ENCODE measurements around the gene SLC24A3.

The SLC24A3 gene

GRCh38 chr20:19697415-19697814 lies 485.0 kb downstream of the SLC24A3 start:
- DNase-seq = no peak

- no peak for DNase-seq
These were observed 486.9 kb downstream of the SLC24A3 start for GRCh38 chr20:19699180-19699971.

DNA sequence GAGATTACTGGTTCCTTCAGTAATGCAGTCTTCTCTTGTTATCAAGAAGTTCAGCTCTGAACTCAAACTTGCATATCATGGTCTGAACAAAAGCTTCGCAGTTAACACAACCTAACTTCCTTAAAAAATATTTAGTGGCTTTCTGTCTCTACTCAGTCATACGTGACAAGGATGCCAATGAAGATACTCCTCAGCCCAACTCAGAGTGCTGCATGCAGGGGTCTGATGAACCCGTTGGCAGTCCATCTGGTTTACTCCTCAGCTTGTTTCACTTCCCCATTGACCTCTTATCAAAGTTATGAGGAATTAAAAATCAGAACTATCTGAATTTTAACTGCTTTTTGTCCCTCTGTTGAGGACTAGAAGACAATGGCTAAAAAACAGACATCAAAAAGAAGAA lies 489.0 kb downstream of the SLC24A3 start:
- no peak for DNase-seq

GRCh38 chr20:19706463-19706862 lies 494.0 kb downstream of the SLC24A3 start:
- DNase-seq = peak in 2 of 56 donors; percentile 1 to 13

GRCh38 chr20:19709635-19710335 lies 497.3 kb downstream of the SLC24A3 start:
- no peak for DNase-seq

DNA sequence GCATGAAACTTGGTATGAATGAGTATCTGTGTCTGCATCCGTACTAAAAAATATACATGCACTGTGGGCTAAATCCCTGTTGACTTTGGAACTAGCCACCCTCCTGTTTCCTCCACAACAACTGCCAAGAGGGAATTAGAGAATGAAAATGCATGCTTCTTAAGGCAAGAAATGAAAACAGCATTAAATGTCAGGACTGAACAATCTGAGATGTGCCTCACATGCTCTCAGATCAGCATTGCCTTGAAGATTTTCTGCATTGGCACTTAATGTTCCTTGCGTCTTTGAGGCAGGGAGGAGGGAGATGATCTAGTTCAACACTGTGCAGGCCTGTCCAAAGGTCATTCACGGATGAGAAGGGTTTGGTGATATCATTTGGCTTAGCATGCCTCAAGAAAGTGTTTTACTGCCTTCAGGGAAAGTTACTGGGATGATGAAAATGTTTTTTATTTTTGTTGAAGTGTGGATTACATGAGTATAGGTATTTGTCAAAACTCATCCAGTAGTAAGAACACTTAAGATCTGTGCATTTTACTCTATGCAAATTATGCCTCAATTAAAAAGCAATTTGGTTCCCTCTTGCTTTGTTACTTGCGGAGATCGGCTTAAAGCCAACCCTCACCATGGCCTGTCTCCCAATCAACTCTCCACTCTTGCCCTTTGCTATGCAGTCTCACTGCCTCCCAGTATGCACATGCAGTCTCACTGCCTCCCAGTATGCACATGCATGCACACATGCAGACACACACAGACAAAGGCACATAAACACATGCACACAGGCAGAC lies 498.1 kb downstream of the SLC24A3 start:
- no peak for DNase-seq

GRCh38 chr20:19711126-19711525 lies 498.7 kb downstream of the SLC24A3 start:
- no peak for DNase-seq

GRCh38 chr20:19712721-19713260 lies 500.3 kb downstream of the SLC24A3 start:
- no peak for DNase-seq

GRCh38 chr20:19713822-19714578 lies 501.6 kb downstream of the SLC24A3 start:
- DNase-seq = no peak

DNA sequence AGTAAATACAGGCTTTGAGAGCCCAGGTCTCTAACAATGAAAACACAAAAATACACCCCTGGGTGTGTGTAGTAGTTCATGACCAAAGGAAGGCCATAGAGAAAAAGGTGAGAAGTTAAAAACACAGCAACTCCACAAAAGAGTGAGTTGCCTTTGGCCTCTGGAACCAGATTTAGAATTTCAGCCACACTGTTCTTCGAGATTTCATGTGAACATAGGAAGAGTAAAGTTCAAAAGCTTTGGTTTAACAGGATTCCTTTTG lies 502.1 kb downstream of the SLC24A3 start:
- DNase-seq = no peak

- DNase-seq = no peak
These were observed 503.5 kb downstream of the SLC24A3 start for GRCh38 chr20:19715986-19716385.

- no peak for DNase-seq
These were observed 506.4 kb downstream of the SLC24A3 start for GRCh38 chr20:19718880-19719279.

DNA sequence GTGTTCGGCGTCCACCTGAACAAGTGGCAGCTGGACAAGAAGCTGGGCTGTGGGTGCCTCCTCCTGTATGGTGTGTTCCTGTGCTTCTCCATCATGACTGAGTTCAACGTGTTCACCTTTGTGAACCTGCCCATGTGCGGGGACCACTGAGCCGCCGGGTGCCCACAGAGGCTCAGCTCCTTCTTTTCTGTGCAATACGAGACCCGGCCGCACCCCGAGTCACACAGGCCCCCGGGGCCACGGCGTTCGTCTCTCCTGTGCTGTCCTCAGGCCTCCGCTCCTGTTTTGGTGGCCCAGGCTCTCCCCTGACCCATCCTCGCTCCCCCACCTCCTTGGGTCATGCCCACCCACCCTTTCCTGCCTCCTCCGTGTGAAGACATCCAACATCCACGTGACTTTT lies 508.5 kb downstream of the SLC24A3 start:
- DNase-seq = no peak

- no peak for DNase-seq
These were observed 510.6 kb downstream of the SLC24A3 start for GRCh38 chr20:19723051-19723450.

DNA sequence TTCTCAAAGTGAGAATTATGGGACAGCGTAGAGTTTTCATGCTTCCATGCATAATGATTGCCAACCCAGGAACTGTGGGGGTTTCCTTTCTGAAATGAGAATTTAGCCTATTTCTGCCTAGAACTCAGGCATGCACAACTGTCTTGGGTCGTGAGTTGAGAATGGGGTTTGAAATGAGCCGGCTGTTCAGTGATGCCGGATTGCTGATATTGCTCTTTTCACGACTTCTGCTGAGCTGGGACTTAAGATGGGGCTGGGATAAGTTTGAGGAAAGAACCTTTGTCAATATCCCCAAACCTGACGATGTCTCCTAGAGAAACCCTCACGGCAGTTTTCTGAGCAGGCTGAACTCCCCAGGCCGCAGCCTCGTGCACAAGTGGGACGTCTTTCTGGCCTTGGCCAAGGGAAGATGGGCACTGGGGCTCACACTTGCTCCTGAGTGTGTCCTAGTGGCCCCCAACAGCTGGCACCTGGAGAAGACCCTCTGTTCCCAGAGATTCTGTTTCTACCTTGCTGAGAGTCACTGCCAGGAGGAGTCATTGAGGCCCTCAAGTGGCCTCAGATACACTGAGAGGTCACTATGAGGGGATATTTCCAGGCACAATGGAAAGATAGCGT lies 511.5 kb downstream of the SLC24A3 start:
- no peak for DNase-seq

DNA sequence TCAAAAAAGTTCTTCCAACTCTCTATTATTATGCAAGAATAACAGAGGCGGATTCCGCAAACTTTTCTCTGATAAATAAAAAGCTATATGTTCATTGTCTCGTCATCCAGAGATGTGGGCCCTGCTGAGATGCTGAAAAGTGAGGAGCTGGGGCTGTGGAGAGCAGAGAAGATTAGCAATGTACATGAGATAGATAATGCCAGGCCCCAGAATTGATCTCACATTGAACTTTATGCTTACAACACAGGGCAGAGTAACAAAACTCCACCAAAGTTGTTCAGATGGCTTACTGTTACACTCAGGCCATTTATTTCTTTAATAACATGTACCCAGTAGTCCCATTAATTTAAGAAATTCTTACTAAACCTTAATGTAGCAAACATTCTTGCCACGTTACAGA lies 512.9 kb downstream of the SLC24A3 start:
- DNase-seq = no peak

GRCh38 chr20:19725814-19726525 lies 513.5 kb downstream of the SLC24A3 start:
- DNase-seq = no peak

- no peak for DNase-seq
These were observed 514.9 kb downstream of the SLC24A3 start for GRCh38 chr20:19727251-19727847.

DNA sequence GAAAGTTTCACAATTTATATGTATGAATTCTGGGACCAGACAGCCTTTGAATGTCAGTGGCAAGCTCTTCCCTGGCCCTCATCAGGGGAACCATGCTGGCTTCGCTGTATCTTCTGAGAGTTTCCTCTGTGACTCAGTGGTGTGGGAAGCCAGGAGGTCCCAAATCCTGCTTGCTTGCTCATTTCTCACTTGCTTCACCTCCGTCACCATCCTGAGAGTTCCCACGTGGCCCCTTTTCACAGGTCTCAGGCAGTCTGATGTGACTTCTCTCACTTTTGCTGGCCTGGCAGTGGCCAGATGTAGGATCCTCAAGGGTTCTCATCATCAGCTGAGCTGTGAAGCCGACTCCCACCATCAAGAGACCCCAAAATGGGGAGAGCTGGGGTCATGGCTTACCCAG lies 517.2 kb downstream of the SLC24A3 start:
- no peak for DNase-seq

DNA sequence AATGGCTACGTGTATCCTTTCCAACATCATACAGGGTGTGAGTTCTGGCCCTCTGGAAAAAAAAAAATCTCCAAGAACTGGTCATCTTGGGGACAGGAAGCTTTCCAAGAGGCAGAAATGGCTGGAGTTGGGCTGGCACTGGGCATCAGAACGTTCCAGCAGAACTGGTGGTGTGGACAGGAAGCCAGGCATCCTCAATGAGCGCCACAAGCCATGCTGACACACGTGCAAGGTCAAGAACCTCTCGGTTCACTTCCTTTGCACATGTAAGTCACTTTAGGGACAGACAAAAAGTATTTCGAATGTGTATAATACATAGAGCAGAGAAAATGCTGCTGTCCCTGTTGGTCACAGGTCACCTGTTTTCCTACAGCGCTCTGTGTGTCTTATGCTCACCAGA lies 518.3 kb downstream of the SLC24A3 start:
- DNase-seq = no peak
